Activated T-cell treated with anti-CD3 and anti-CD28 coated beads, Interleukin-2, amount 50 U/mL, for 48 hours (primary cell): ENCODE results near the gene ARHGAP45.
"Not testable (repeated sequence)": the region's sequence is repeated elsewhere in the genome, so short reads cannot be mapped to it uniquely, and the experiment has no call there.

Source experiments
- DNase-seq, 2 experiments: peaks; one replicate each; pipeline ENCODE4 v3.0.0-alpha.2; 2020

Gene ARHGAP45

DNA sequence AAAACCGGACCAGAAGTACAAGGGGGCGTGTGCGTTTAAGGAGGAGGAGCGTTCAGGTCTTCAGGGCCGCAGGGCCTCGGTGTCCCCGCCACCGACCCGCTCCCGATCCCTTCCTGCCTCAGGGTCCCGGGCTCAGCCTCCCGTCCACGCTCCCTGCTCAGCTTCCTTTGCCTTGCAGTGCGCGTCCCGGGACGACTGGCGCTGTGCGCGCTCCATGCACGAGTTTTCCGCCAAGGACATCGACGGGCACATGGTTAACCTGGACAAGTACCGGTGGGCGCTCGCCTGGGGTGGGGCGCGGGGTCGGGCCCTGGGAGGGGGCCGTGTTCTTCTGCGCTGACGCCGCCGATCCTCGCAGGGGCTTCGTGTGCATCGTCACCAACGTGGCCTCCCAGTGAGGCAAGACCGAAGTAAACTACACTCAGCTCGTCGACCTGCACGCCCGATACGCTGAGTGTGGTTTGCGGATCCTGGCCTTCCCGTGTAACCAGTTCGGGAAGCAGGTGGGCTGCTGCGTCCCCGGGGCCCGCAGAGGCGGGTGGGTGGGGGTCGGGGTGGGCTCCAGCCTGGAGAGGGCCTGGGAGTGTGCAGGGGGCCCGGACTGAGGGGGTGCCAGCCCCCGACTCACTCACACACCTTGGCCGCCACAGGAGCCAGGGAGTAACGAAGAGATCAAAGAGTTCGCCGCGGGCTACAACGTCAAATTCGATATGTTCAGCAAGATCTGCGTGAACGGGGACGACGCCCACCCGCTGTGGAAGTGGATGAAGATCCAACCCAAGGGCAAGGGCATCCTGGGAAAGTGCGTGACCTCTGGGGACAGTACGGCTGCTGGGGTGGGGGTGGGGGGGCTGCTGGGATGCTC is 38.3 kb downstream of the ARHGAP45 start:
- no peak for DNase-seq

DNA sequence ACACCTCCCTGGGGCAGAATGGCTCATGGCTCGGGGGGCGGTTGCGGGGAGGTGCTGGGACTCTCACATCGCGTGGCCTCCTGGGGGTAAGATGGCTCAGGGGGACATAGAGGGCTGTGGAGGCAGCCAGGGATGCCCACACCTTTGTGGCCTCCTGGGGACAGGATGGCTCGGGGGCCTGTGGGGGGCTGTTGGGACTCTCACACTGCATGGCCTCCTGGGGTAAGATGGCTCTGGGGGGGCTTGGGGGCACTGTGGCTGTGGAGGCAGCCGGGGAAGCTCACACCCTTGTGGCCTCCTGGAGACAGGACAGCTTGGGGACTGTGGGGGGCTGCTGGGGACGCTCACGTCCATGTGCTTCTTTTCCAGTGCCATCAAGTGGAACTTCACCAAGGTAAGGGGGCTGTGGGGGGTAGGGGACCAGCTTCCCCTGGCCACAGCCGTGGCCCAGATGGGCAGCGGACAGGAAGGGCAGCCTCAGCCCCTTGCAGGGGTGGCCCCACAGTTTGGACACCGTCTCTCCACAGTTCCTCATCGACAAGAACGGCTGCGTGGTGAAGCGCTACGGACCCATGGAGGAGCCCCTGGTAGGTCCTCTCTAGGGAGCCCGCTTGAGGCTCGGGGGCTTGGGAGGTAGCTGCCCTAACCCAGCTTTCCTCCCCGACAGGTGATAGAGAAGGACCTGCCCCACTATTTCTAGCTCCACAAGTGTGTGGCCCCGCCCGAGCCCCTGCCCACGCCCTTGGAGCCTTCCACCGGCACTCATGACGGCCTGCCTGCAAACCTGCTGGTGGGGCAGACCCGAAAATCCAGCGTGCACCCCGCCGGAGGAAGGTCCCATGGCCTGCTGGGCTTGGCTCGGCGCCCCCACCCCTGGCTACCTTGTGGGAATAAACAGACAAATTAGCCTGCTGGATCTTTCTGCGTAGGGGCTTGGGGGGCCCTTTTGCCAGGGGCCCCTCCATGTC is 39.2 kb downstream of the ARHGAP45 start:
- DNase-seq = no peak

DNA sequence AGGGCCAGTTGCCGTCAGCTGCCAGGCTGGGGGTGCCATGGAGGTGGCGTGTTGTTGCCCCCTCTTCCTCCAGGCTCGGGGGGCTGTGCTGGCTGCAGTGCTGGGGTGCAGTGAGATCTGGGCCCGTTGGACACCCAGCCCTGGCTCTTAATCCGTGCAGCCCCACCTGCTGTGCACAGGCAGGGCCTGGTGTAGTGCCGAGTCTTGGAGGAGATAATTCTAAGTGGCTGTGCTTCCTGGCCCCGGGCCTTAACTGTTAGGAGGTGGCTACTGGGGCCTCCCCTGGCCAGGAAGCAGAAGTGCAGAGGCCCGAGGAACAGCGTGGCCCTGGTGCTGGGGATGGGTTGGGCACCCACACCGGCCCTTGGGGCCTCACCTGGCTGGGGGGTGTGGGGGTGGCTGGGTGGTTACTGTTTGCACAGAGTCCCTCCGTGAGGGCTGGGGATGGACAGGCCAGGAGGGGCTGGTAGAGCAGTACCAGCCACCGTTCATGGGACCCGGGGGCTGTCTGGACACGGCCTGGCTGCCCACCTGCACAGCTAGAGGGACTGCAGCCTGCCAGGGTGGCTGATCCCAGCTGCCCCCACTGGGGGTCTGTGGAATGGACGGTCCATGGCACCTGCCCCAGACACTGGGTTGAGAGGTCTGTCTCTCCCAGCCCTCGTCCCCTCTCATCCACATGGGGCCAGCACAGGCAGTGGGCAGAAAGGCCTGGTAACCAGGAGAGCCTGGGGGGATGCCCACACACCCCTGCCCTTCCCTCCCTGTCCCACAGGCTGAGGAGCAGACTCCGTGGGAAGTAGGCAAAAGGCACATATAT is 40.1 kb downstream of the ARHGAP45 start:
- no peak for DNase-seq

DNA sequence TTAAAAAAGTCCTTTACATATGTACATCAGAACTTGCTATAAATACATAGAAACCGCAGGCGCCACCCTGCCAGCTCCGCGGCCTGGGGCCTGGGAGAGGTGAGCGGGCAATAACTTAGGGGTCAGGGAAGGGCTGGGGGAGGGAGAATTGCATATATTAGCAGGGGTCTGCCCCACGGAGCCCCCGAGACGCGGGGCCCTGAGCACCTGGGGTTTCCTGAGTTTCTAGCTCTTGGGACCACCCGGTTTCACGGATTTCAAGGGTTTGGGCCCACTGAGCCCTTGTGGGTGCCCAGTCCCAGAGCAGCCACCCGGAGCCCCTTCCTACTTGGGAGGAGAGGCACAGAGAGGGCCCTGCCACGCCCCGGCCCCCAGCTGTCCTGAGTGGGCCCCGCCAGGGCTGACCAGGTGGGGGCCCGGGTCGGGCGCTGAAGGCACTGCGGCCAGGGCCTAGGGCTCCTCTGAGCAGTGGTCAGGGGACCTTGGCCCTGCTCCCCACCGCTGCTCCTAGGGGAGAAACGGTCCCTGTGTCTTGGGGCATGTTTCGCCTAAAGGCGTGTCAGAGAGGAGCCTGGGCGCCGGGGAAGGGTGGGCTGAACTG is 40.8 kb downstream of the ARHGAP45 start:
- no peak for DNase-seq

DNA sequence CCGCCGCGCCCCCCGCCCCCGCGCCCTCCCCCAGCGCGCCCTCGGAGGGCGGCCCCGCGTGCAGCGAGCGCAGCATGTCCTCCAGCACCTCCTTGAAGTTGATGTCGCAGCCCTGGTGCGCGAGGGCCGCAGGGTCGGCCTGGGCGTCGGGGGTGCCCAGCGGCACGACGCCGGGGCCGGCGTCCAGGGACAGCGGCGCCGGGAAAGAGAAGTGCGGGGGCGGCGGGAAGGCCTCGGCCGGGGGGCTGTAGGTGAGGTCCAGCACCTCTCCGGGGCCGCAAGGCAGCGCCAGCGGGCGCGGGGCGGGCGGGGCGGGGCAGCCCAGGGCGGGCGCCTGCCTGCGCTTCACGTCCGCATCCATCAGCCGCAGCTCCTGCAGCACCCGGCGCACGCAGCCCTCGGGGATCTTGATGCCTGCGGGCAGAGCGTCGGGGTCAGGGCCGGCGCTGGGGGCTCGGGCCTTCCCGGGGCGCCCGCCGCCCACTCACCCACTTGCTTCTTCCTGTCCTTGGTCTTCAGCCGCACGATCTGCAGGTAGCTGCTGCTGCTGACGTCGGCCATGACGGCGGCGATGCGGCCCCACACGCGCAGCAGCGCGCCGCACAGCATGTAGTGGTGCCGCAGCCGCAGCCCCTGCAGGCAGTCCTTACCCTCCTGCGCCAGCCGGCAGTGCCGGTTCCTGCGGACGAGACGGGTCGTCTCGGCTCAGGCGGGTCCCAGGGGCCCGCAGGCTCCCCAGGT is 41.5 kb downstream of the ARHGAP45 start:
- DNase-seq = no peak

DNA sequence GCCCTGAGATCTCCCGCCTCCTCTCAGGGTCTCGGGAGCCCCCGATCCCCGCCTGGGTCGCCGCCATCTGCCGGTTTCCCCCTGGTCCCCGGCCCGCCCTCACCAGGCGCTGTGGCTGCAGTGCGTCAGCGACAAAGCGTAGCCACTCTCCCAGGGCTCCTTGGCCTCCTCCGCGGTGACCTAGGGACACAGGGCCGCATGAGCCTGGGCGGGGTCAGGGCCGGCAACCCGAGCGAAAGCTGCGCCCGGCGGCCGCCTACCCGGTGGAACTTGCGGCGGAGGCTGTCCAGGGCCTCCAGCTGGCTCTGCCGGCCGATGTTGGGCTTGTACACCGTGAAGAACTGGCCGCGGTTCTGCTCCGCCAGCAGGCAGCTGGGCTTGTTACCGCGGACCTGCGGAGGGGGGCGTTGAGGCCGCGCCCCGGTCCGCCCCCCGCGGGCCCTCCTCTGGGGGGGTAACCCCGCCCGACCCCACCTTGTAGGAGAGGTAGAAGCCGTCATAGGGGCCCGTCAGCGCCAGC is 42.1 kb downstream of the ARHGAP45 start:
- DNase-seq = no peak

DNA sequence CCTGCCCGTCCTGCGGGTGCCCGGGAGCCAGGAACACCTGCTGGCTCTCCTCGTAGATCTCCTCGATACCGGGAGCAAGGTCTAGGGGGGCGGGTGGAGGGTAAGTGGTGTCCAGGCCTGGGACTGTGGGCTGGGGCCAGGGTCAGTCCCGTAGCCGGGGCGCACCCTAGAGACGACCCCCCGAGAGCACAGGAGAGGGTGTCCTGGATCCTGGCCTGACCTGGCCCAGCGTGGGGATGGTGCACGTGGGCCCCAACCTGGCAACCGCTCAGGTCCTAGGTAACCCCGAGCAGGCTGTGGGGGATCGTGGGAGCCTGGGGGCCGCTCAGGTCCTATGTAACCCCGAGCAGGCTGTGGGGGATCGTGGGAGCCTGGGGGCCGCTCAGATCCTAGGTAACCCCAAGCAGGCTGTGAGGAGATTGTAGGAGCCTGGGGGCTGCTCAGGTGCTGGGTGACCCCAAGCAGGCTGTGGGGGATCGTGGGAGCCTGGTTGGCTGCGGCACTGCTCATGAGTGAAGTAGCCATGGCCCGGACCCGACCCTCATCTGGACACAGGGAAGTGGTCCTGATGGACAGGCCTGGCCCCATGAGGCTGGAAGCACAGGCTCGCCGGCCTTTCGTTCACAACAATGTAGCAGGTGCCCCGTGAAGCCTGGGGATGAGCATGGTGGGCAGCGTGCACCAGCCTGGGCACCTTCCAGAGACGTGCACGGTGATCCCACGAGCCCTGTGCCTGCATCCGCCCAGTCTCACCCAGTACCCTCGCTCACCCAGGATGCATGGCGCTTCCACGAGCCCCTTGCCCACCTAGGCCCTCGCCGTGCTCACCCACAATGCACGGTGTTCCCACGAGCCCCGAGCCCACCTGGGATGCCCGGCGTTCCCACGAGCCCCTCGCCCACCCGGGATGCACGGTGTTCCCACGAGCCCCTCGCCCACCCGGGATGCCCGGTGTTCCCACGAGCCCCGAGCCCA is 43.0 kb downstream of the ARHGAP45 start:
- DNase-seq = no peak

DNA sequence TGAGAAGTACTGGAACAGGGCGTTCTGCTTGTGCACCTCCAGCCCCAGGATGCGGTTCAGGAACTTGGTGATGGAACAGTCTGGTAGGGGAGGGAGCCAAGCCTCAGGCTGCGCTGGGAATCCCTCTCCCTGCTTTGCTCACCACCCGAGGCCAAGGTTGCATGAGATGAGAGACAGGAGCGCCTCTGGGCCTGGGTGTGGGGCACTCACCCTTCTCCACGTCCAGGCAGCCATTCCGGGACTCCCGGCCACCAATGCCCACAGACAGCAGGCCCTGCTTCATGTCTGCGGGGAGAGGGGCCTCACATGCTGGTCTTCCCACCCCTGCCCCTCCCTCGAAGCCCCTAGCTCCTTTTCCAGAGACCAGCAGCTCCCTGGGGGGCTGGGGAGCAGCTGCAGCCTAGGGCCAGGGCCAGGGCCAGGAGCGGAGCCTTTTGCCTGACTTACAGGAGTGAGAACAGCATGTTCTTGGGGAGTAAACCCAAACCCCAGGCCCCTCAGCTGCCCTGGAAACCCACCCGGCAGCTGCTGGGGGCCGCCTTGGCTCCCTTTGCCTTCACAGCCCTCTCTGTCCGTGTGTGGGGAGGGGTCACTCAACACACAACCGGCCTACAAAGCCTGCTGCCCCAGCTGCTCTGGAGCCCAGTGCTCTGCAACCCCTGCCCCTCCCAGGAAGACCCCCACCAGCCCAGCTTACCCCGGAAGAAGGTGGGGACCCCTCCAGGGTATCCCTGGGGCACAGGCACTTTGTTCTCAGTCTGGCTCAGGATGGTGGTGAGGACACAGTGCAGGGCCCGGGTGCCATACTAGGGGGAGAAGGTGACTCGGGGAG is 44.1 kb downstream of the ARHGAP45 start:
- DNase-seq = no peak

DNA sequence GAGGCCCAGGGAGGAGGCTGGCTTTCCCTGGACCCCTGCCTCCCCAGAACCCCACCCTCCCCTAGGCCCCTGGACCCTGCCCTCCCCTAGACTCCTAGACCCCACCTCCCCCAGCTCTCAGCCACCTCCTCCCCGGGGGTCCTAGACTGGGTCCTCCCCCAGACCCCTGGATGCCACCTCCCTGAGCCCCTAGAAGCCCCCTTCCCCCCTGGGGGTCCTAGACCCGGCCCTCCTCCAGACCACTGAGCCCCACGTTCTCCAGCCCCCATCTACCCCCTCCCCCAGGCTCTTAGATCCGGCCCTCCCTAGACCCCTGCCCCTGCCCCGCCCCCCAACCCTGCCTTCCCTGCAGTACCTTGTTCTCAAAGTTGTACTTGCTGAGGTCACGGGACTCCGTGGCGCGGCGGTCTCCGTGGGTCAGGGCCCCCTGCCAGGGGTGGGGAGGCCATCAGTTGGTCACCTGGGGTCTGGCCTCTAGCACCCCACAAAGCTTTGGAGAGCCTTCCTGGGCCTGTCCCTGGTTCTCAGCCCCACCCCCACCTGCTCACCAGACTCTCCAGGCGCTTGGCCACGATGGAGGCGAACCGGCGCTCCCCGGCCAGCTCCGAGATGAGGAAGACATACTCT is 44.8 kb downstream of the ARHGAP45 start:
- DNase-seq = no peak

DNA sequence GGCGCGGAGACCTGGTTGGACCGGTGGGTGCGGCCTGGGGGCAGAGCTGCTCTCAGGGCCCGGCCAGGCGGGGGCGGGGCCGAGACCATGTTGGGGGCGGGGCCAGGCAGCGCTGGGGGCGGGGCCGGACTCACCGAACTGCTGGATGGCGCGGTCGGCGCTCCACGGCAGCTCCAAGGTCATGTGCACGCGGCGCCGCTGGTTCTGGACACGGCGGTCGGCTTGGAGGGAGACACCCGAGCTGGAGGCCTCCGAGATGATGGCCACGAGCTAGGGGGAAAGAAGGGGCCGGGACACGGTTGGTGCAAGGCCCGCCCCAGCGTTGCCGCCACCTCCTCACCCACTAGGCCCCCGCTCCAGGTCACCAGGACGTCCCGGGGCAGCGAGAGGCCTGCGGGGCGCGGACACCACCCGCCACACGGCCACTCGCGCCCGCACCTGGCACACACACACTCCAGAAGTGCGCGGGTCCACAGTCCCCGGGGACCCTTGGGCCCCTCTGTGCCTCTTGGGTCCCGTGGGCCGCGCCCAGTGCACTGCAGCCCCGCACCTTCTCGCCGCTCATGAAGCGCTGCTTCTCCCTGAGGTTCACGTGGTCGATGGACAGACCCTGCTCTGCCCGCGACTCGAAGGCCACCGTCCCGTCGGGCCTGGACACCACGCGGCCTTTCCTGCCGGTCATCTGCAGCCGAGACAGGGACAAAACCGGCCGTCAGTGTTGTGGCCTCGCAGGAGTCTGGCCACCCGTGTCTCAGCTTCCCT is 45.5 kb downstream of the ARHGAP45 start:
- DNase-seq = peak; percentile 51 to 53

DNA sequence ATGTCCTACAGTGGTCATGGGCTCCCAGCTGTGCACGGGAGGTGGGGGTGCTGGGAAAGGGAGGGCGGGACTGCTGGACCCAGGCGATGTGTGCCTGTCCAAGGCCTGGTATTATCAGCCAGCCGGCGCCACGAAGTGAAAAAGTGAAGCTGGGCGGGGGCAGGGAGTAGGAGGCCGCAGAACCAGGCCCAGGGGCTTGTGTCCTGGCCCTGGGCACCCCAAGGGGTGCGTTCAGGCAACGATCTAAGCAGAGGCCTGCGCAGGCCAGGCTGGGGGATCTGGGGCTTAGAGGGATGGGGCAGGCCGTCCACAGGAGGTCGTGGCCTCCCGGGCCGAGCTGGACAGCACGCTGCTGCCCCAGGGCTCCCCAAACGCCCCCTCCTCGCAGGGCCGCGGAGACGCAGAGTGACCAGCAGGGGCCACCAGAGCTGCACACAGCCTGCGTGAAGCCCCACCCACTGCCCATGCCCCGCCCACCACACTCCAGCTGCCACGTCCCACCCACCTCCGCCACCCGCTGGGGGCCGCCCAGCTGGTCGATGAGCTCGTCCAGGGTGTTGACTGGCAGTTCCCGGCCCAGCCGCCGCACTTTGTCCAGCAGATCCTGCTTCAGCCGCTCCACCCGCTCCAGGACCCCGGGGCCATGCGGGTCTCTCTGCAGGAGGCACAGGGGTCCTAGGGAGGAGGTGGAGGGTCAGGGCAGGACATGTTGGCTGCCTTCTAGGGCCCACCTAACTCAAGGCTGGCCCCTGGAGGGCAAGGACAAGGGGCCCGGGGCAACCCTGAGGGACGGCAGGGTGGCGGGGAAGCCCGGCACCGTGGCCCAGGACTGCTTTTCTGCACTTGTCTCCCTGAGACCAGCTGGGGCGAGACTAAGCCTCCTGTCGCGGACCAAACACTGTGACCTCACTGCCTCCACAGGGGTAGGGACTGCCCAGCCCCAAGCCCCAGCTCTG is 46.3 kb downstream of the ARHGAP45 start:
- peak; percentile 90 to 91 for DNase-seq

DNA sequence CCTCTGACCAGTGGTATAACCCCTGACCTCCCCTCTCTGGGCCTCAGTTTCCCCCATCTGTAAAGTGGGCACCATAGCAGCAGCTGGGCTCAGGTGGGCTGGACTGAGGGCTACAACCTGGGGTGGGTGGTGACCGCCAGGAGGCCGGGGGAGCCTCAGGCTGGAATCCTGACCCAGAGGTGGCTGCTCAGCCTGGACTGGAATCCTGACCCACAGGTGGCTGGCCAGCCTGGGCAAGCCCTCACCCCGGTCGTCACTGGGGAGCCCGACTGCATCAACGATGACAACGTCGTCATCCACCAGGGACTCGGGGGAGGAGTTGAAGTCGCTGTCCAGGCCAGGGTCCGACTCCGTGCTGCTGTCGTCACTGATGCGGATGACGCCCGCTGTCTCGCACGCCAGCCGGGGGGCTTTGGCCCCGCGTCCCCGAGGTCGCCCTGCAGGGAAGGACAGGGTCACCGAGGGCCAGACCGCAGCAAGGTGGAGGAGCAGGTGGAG is 47.1 kb downstream of the ARHGAP45 start:
- no peak for DNase-seq

DNA sequence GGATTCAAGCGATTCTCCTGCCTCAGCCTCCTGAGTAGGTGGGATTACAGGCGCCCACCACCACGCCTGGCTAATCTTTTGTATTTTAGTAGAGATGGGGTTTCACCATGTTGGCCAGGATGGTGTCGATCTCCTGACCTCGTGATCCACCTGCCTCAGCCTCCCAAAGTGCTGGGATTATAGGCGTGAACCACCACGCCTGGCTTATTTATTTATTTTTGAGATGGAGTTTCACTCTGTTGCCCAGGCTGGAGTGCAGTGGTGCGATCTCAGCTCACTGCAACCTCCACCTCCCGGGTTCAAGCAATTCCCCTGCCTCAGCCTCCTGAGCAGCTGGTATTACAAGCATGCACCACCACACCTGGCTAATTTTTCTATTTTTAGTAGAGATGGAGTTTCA is 47.8 kb downstream of the ARHGAP45 start:
- not testable (repeated sequence) for DNase-seq

DNA sequence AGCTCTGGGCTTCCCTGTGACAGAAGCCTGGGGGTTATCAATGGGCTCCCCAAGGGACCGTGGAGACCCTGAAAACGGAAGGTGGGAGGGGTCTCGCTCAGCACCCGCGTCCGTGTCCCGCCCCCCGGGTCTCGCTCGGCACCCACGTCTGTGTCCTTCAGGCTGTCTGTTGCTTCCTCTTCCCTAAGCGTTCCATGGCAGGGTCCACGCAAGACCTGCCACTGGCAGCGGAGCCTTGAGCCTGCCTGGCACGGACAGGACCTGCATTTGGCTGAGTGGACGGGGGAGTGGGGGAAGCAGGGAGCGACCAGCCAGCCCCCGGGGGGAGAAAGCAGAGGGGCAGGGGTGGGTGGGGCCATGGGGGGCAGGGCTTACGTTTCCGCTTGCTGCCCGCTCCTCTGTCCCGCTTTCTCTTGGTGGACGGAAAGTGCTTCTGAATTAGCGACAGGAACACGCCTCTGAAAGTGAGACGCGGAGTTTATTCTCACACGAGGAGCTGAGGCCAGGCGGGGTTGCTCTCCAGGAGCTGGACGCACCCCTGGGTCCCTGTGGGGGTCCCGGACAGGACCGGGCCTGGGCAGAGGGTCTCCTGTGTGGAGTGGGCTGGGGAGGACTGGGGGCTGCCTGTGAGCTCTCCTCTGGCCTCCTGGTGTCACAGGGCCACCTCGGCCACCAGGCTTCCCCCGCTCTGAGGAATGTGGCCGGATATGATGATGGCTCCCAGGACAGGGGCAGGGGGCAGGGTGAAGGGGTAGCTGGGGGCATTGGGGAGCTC is 48.9 kb downstream of the ARHGAP45 start:
- no peak for DNase-seq

DNA sequence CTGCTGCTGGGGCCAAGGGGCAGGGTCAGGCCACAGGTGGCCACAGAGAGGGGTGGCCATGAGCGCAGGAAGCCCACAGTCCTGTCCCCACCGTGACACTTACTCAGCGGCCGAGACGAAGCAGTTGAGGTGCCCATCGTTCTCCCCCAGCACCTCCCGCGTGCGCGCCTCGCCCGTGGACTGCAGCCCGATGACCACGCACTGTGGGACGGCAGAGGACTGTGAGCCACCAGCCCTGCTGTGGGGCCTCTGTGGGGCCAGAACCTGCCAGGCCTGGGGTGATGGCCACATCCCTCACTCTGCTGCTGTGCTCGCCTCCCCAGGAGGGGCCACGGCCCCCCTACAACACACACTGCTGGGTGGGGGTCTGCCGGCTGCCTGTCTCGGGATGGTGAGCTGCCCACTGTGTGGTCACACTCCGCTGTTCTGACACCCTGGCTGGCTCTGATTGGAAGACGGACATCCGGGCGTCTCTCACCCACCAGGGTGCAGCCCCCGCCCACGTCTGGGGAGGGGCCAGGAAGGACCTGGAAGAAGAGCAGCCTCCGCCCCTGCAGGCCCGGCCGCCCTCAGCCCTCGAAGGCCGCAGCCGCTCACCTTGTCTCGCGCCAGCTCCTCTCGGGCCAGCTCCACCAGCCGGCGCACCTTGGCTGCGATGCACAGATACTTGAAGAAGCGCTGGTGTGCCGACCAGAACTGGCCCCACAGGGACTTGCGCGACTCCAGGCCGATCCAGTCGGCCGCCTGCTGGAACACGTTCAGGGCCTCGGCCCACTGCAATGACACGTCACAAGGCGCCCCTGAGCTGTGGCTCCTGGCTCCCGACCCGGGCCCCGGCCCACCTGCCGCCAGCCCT is 50.0 kb downstream of the ARHGAP45 start:
- DNase-seq = no peak
